OCI-LY3 (cell line): ENCODE results near the gene PLK4.

Experiments used
- EZH2phosphoT487 ChIP-seq: fragments of 200-600 bp; shearing (Covaris generic); IDR thresholded peaks from 2 replicates; pipeline ENCODE4 v1.6.1; 2018; ENCODE audit warnings: antibody characterized with exemption, mixed run types, low read depth
- TF ChIP-seq, protein P1 (sequence below): fragments of 200-600, 300-600 bp; sonication (generic); IDR thresholded peaks from 2 replicates; pipeline ENCODE4 v1.5.1; 2014; ENCODE audit warnings: antibody characterized with exemption, low read length, low read depth

DNA sequence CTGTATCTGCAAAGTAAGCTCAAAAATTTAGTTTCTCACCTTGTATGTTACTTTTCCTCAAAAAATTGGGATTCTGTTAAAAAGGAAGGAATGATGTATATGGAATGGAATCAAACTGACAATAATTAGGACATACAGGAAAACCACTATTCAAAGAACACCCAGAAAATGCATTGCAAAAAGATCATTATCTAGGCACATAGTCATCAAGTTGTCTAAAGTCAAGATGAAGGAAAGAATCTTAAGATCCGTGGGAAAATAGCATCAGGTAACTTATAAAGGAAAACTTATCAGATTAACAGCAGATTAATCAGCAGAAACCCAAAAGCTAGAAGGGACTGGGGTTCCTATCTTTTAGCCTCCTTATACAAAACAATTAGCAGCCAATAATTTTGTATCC lies 23.1 kb upstream of the PLK4 start:
- TF ChIP-seq, protein P1, sequence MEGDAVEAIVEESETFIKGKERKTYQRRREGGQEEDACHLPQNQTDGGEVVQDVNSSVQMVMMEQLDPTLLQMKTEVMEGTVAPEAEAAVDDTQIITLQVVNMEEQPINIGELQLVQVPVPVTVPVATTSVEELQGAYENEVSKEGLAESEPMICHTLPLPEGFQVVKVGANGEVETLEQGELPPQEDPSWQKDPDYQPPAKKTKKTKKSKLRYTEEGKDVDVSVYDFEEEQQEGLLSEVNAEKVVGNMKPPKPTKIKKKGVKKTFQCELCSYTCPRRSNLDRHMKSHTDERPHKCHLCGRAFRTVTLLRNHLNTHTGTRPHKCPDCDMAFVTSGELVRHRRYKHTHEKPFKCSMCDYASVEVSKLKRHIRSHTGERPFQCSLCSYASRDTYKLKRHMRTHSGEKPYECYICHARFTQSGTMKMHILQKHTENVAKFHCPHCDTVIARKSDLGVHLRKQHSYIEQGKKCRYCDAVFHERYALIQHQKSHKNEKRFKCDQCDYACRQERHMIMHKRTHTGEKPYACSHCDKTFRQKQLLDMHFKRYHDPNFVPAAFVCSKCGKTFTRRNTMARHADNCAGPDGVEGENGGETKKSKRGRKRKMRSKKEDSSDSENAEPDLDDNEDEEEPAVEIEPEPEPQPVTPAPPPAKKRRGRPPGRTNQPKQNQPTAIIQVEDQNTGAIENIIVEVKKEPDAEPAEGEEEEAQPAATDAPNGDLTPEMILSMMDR: no peak
- no peak for TF ChIP-seq EZH2phosphoT487
